GM19193 (cell line): ENCODE results near the gene PCNT.

Experiments
- POLR2A ChIP-seq: IDR thresholded peaks from 4 replicates; pipeline ENCODE4 v1.6.1; 2011; ENCODE audit not compliant: insufficient read depth, insufficient read length; ENCODE audit errors: extremely low read depth

Gene PCNT

DNA sequence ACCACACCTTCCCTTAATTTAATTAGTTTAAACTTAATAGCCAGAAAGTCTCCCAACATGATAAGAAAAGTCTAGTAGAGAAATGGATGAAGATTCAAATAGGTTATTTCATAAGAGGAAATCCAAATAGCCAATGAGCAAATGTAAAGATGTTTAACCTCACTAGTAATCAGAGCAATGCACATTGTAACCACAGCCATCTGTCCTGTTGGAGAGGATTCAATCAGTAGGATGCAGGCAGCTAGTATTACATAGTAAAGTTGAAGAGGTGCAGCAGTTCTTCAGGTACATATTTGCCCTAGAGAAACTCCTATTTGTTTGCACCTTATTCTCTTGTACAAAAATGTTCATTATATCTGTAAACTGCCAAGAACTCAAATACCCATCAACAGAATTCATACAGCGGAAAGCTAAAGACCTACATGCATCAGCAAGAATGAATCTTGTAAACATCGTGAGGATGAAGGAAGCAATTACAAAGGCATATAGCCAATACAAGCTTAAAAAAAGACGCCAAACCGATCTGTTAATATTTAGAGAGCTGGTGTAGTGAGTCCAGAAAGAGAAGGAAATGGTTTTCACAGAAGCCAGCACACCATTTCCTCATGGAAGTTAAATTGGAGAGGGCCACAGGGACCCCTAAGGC lies 162.6 kb downstream of the PCNT start:
- TF ChIP-seq POLR2A = no peak

DNA sequence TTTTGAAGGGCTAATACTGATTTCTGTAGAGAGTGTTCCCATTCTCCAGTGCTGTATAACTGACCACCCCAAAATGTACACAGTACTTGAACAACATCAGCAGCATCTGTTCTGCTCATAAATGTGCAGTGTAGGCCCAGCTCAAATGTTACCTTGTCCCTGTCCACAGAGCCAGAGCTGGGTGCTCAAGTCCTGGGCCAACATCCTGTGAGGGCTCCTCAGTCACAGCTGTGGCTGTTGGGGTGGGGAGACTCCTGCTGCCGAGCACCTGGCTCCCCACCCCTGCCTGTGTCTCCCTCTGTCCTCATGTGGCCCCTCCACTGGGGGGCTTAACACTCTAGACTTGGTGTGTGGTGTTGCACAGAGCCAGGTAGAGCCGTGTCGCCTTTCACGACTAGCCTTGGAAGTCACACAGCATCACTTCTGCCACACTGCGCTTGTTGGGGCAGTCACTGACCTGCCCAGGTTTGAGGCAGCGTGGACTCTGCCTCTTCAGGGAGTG lies 165.3 kb downstream of the PCNT start:
- TF ChIP-seq POLR2A = no peak

DNA sequence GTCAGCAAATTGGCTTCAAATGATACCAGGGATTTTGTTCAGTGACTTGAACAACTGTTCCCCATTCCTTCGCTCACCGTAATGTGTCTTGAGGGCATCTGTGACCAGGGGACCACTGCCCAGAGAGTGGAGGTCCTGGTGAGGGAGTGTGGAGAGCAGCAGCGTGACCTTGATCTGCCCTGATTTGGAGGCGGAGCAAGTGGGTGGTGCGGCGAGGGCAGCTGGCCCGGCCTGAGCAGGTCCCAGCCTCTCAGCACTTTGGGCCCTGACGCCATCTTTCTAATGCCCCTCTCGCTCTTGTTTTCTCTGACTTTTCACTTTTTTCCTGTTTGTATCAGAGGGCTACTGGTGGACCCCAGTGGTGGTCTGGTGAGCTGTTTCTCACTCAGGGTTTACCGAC lies 165.8 kb downstream of the PCNT start:
- no peak for TF ChIP-seq POLR2A

- TF ChIP-seq POLR2A = no peak
Measured at GRCh38 chr21:46491553-46491952, 167.6 kb downstream of the PCNT start.

DNA sequence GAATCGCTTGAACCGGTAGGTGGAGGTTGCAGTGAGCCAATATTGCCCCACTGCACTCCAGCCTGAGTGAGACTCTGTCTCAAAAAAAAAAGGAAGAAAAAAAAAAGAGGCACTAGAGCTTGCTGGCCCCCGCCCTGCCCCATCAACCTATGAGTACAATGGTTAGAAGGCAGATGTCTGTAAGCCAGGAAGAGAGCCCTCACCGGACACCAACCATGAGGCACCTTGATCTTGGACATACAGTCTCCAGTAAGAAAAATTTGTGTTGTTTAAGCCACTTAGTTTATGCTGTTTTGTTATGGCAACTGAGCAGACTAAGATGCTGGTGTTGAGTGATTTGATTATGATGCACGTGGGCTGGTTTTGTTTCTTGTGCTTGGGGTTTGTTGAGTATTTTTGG lies 168.9 kb downstream of the PCNT start:
- no peak for TF ChIP-seq POLR2A

DNA sequence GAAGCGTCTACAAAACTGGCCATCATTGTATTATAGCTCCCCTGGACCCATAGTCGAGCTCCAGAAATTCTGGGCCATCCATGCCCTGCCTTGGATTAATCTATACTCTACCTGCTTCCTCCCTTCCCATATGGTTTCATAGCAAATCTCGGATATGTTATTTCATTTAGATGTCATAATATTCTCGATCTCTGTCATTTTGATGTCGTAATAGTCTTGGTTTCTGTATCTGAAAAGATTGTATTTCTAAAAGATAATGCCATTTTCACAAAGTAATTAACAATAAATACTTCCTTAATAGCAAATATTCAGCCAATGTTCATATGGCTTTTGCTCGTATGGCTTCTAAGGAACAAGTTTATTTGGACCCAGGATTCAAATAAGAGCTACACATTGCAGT lies 169.9 kb downstream of the PCNT start:
- no peak for TF ChIP-seq POLR2A
